ENCODE results near the gene ZNF430.
"Not testable (repeated sequence)": the region's sequence is repeated elsewhere in the genome, so short reads cannot be mapped to it uniquely, and the experiment has no call there.

The ZNF430 gene

GRCh38 chr19:21020298-21021227 lies at the start of gene ZNF430:
Gene ZNF430 (plus strand): TSS chr19:21020657. CDS start chr19:21020801, 144 bp downstream.
- no peak for TF ChIP-seq CTCF (IDR thresholded peaks at IDR 0.05; ENCODE audit: insufficient read depth, low read depth, low read length, missing control alignments)
- peak; percentile 97 for DNase-seq (ENCODE audit: low read depth)
- peak within 1 kb of the TSS; percentile 82 for H3K4me3 ChIP-seq (ENCODE audit: low read length)

GRCh38 chr19:20992788-20993187 lies 27.7 kb upstream of the ZNF430 start:
- H3K4me3 ChIP-seq (ENCODE audit: low read length); DNase-seq (ENCODE audit: low read depth): not testable (repeated sequence)

- no peak for TF ChIP-seq CTCF (IDR thresholded peaks at IDR 0.05; ENCODE audit: insufficient read depth, low read depth, low read length, missing control alignments)
- peak; percentile 90 for DNase-seq (ENCODE audit: low read depth)
- peak overlapping the region; percentile 59 for H3K4me3 ChIP-seq (ENCODE audit: low read length)
Observed at GRCh38 chr19:20999731-21000352, 20.6 kb upstream of the ZNF430 start.

- peak overlapping the region; percentile 82 for H3K4me3 ChIP-seq (ENCODE audit: low read length)
- DNase-seq (ENCODE audit: low read depth), result not testable (repeated sequence)
Observed at GRCh38 chr19:21021238-21021637, 781 bp downstream of the ZNF430 start.

- TF ChIP-seq CTCF (IDR thresholded peaks at IDR 0.05; ENCODE audit: insufficient read depth, low read depth, low read length, missing control alignments), result no peak
- peak overlapping the region; percentile 82 for H3K4me3 ChIP-seq (ENCODE audit: low read length)
- peak; percentile 93 for DNase-seq (ENCODE audit: low read depth)
Observed at GRCh38 chr19:21022996-21023395, 2.5 kb downstream of the ZNF430 start.

GRCh38 chr19:21023901-21024300 lies 3.4 kb downstream of the ZNF430 start:
- H3K4me3 ChIP-seq (ENCODE audit: low read length), result no peak overlapping the region
- no peak for TF ChIP-seq CTCF (IDR thresholded peaks at IDR 0.05; ENCODE audit: insufficient read depth, low read depth, low read length, missing control alignments)
- DNase-seq (ENCODE audit: low read depth), result peak; percentile 79

GRCh38 chr19:21028969-21029268 lies 8.5 kb downstream of the ZNF430 start:
- DNase-seq (ENCODE audit: low read depth), result no peak

More at GRCh38 chr19:21028969-21029268, 8.5 kb downstream of the ZNF430 start:
- H3K4me3 ChIP-seq (ENCODE audit: low read length), result no peak overlapping the region
- TF ChIP-seq CTCF (IDR thresholded peaks at IDR 0.05; ENCODE audit: insufficient read depth, low read depth, low read length, missing control alignments), result no peak
